ENCODE measurements around the gene GIT2.

- TF ChIP-seq JUNB (IDR thresholded peaks at IDR 0.05; ENCODE audit: unreplicated experiment) (no peak), REST (IDR thresholded peaks at IDR 0.05; ENCODE audit: unreplicated experiment) (no peak), POLR2AphosphoS5 (IDR thresholded peaks at IDR 0.05; ENCODE audit: low read depth) (no peak), EZH2 (IDR thresholded peaks at IDR 0.05; ENCODE audit: low read depth, unreplicated experiment) (no peak), ZNF331 (CRISPR knock-in tag; IDR thresholded peaks at IDR 0.05; ENCODE audit: low read depth) (no peak), ZNF114 (CRISPR knock-in tag; IDR thresholded peaks at IDR 0.05) (no peak)
- TF ChIP-seq, protein P1, sequence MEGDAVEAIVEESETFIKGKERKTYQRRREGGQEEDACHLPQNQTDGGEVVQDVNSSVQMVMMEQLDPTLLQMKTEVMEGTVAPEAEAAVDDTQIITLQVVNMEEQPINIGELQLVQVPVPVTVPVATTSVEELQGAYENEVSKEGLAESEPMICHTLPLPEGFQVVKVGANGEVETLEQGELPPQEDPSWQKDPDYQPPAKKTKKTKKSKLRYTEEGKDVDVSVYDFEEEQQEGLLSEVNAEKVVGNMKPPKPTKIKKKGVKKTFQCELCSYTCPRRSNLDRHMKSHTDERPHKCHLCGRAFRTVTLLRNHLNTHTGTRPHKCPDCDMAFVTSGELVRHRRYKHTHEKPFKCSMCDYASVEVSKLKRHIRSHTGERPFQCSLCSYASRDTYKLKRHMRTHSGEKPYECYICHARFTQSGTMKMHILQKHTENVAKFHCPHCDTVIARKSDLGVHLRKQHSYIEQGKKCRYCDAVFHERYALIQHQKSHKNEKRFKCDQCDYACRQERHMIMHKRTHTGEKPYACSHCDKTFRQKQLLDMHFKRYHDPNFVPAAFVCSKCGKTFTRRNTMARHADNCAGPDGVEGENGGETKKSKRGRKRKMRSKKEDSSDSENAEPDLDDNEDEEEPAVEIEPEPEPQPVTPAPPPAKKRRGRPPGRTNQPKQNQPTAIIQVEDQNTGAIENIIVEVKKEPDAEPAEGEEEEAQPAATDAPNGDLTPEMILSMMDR (conservative IDR thresholded peaks at IDR 0.05; ENCODE audit: low read depth in 2 of 2), result no peak
Observed at GRCh38 chr12:109892748-109893147, 103.4 kb downstream of the GIT2 start.

Measured in GM23338 (cell line).